MM.1S (cell line): Measurements from ENCODE around the gene RAET1L.

Source experiments
- DNase-seq: peaks from one replicate; pipeline ENCODE4 v3.0.0-alpha.2; 2015
- H2AFZ ChIP-seq: fragments of 300-600 bp; sonication (generic); 2 replicates; pipeline ENCODE4 v1.6.0; 2016; ENCODE audit warnings: antibody characterized with exemption, low read length
- H3F3A ChIP-seq: fragments of 300-600 bp; sonication (generic); 2 replicates; pipeline ENCODE4 v1.6.1; 2016; ENCODE audit warnings: mild to moderate bottlenecking, antibody characterized with exemption, low read length, moderate library complexity, mixed read lengths; ENCODE audit not compliant: insufficient read depth
- H3K27ac ChIP-seq: fragments of 300-600 bp; sonication (generic); 2 replicates; pipeline ENCODE4 v1.5.1; 2016; ENCODE audit warnings: mild to moderate bottlenecking, low read length
- H3K27me3 ChIP-seq: fragments of 300-600 bp; sonication (generic); replicated peaks from 2 replicates; pipeline ENCODE4 v1.6.0; 2016; ENCODE audit warnings: low read length; ENCODE audit not compliant: insufficient read depth
- H3K36me3 ChIP-seq: fragments of 300-600 bp; sonication (generic); replicated peaks from 2 replicates; pipeline ENCODE4 v1.6.1; 2016; ENCODE audit warnings: mild to moderate bottlenecking, low read length, mixed read lengths; ENCODE audit not compliant: insufficient read depth
- H3K4me1 ChIP-seq: fragments of 300-600 bp; sonication (generic); 2 replicates; pipeline ENCODE4 v1.6.1; 2016; ENCODE audit warnings: low read length, mixed read lengths
- H3K4me2 ChIP-seq: fragments of 300-600 bp; sonication (generic); 2 replicates; pipeline ENCODE4 v1.6.0; 2016; ENCODE audit warnings: low read depth, low read length
- H3K4me3 ChIP-seq: fragments of 300-600 bp; sonication (generic); 2 replicates; pipeline ENCODE4 v1.5.1; 2016; ENCODE audit warnings: low read length, mixed read lengths
- H3K79me2 ChIP-seq: fragments of 300-600 bp; sonication (generic); 2 replicates; pipeline ENCODE4 v1.6.1; 2016; ENCODE audit warnings: mixed run types, low read length, mixed read lengths
- H3K9ac ChIP-seq: fragments of 300-600 bp; sonication (generic); 2 replicates; pipeline ENCODE4 v1.6.1; 2016; ENCODE audit warnings: low read length, mixed read lengths
- H3K9me2 ChIP-seq: fragments of 300-600 bp; sonication (generic); replicated peaks from 2 replicates; pipeline ENCODE4 v1.6.1; 2016; ENCODE audit warnings: mild to moderate bottlenecking, low read length, mixed read lengths; ENCODE audit not compliant: insufficient read depth
- H3K9me3 ChIP-seq: fragments of 300-600 bp; sonication (generic); replicated peaks from 2 replicates; pipeline ENCODE4 v1.6.1; 2016; ENCODE audit warnings: mild to moderate bottlenecking, low read length, mixed read lengths; ENCODE audit not compliant: insufficient read depth
- H4K20me1 ChIP-seq: fragments of 300-600 bp; sonication (generic); 2 replicates; pipeline ENCODE4 v1.6.1; 2016; ENCODE audit warnings: mild to moderate bottlenecking, low read length, moderate library complexity, mixed read lengths; ENCODE audit not compliant: insufficient read depth
- EZH2 ChIP-seq: fragments of 300-600 bp; sonication (generic); optimal IDR thresholded peaks from 2 replicates; pipeline ENCODE3; 2017; ENCODE audit warnings: low read depth, mild to moderate bottlenecking, antibody characterized with exemption, low read length, mixed read lengths
- EZH2phosphoT487 ChIP-seq: fragments of 300-600 bp; sonication (generic); IDR thresholded peaks from 2 replicates; pipeline ENCODE4 v1.6.1; 2018; ENCODE audit warnings: antibody characterized with exemption, low read length
- TF ChIP-seq, protein P1 (sequence below): fragments of 300-600 bp; sonication (generic); IDR thresholded peaks from 2 replicates; pipeline ENCODE4 v1.5.1; 2016; ENCODE audit warnings: antibody characterized with exemption, low read length, mixed read lengths

RAET1L gene

DNA sequence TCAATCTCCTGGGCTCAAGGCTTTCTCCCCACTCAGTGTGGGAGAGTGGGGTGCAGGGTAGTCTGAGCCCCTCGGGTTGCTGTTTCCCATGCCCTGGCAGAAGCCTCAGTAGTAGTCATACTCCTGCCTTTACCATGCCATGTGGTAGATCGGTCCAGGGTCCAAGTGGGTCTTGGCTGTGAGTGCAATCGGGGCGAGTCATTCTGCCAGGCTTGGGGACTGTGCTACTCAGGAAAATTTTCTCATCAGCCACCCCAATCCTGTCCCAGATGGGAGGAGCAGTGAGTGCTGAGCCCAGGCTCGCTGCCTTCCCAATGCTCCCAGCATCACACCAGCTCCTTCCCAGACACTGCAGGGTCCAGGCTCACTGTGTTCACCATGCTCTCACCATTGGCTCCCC is 10.7 kb upstream of the RAET1L start:
- no peak overlapping the region for H3K4me2 ChIP-seq
- no peak overlapping the region for H3K4me3 ChIP-seq
- no peaks in the 10 kb centered on the region for H3K36me3 ChIP-seq
- H3K27ac ChIP-seq: no peak overlapping the region
- no peaks in the 10 kb centered on the region for H4K20me1 ChIP-seq
- H3K27me3 ChIP-seq: 0 out of 2 replicates have a peak, but pooled peaks cover 4% of the 10 kb centered on the region
- H3F3A ChIP-seq: no peaks in the 10 kb centered on the region
- no peak for DNase-seq
- no peaks in the 10 kb centered on the region for H3K79me2 ChIP-seq
- no peaks in the 10 kb centered on the region for H3K9me3 ChIP-seq
- no peak overlapping the region for H2AFZ ChIP-seq
- H3K9me2 ChIP-seq: no peaks in the 10 kb centered on the region
- no peak overlapping the region for H3K9ac ChIP-seq
- TF ChIP-seq, protein P1, sequence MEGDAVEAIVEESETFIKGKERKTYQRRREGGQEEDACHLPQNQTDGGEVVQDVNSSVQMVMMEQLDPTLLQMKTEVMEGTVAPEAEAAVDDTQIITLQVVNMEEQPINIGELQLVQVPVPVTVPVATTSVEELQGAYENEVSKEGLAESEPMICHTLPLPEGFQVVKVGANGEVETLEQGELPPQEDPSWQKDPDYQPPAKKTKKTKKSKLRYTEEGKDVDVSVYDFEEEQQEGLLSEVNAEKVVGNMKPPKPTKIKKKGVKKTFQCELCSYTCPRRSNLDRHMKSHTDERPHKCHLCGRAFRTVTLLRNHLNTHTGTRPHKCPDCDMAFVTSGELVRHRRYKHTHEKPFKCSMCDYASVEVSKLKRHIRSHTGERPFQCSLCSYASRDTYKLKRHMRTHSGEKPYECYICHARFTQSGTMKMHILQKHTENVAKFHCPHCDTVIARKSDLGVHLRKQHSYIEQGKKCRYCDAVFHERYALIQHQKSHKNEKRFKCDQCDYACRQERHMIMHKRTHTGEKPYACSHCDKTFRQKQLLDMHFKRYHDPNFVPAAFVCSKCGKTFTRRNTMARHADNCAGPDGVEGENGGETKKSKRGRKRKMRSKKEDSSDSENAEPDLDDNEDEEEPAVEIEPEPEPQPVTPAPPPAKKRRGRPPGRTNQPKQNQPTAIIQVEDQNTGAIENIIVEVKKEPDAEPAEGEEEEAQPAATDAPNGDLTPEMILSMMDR: no peak
- TF ChIP-seq EZH2phosphoT487: no peak
- TF ChIP-seq EZH2: no peak
- H3K4me1 ChIP-seq: no peaks in the 10 kb centered on the region

DNA sequence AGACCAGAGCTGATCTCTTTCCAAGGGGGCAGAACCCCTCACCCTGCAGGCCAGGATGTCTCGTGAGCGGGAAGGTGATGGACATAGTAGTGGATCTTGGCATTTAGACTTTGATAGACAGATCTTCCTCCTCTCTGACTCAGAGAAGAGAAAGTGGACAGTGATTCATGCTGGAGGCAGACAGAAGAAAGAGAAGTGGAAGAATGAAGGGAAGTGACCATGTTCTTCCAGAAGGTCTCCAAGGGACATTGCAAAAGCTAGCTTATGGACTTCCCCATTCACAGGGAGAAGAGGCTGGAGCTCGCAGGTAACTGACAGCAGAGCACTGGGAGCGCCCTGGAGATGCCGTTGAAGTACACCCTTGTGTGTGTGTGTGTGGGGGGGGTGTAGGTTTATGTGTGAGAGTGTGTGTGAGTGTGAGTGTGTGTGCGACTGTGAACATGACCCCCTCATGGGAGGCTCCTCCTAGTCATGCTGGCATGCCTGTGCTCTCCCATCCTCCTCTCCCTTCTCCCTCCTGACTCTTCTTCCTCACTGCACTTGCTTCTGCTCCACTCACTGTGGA is 8.0 kb upstream of the RAET1L start:
- 0 out of 2 replicates have a peak, but pooled peaks cover 4% of the 10 kb centered on the region for H3K27me3 ChIP-seq
- no peak overlapping the region for H2AFZ ChIP-seq
- H3K4me1 ChIP-seq: no peaks in the 10 kb centered on the region
- H3K4me3 ChIP-seq: no peak overlapping the region
- H3F3A ChIP-seq: no peaks in the 10 kb centered on the region
- TF ChIP-seq EZH2 (no peak), EZH2phosphoT487 (no peak)
- TF ChIP-seq, protein P1: no peak
- H3K9ac ChIP-seq: no peak overlapping the region
- DNase-seq: no peak
- no peak overlapping the region for H3K4me2 ChIP-seq
- H3K27ac ChIP-seq: no peak overlapping the region
- no peaks in the 10 kb centered on the region for H3K79me2 ChIP-seq
- H3K9me2 ChIP-seq: no peaks in the 10 kb centered on the region
- no peaks in the 10 kb centered on the region for H3K36me3 ChIP-seq
- no peaks in the 10 kb centered on the region for H3K9me3 ChIP-seq
- H4K20me1 ChIP-seq: no peaks in the 10 kb centered on the region

DNA sequence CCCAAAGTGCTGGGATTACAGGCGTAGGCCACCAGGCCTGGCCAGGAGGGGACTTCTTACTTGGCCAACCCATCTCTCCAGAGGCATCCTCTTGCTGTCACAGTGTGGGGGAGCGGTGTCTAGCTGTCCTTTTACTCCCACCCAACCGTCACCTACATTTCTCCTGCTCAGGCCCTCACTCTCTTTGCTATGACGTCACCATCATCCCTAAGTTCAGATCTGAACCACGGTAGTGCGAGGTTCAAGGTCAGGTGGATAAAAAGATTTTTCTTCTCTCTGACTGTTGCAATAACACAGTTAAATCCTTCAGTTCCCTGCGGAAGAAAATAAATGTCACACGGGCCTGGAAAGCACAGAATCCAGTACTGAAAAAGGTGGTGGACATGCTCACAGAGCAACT is 7.3 kb upstream of the RAET1L start:
- no peak for DNase-seq

More for the DNA sequence above, 7.3 kb upstream of the RAET1L start:
- H3K27ac ChIP-seq: no peak overlapping the region
- no peak overlapping the region for H2AFZ ChIP-seq
- H3K79me2 ChIP-seq: no peaks in the 10 kb centered on the region
- TF ChIP-seq EZH2phosphoT487: no peak
- TF ChIP-seq, protein P1: no peak
- H3K36me3 ChIP-seq: no peaks in the 10 kb centered on the region
- H3K9ac ChIP-seq: no peak overlapping the region
- no peaks in the 10 kb centered on the region for H3K4me1 ChIP-seq
- no peaks in the 10 kb centered on the region for H4K20me1 ChIP-seq
- H3K9me2 ChIP-seq: no peaks in the 10 kb centered on the region
- H3K27me3 ChIP-seq: 0 out of 2 replicates have a peak, but pooled peaks cover 4% of the 10 kb centered on the region
- no peak overlapping the region for H3K4me3 ChIP-seq
- H3F3A ChIP-seq: no peaks in the 10 kb centered on the region
- no peaks in the 10 kb centered on the region for H3K9me3 ChIP-seq
- no peak overlapping the region for H3K4me2 ChIP-seq
